Ramos (cell line): ENCODE measurements around the gene BATF3.
"Not testable (repeated sequence)": the region's sequence is repeated elsewhere in the genome, so short reads cannot be mapped to it uniquely, and the experiment has no call there.

Experiments
- in situ Hi-C: fragments of 300-500 bp; cut with MboI; formaldehyde crosslinking; loops from one replicate; pipeline ENCODE4 v1.14.3; 2022; ENCODE audit warnings: low sequenced_read_pairs; ENCODE audit not compliant: unreplicated experiment

Gene BATF3

DNA sequence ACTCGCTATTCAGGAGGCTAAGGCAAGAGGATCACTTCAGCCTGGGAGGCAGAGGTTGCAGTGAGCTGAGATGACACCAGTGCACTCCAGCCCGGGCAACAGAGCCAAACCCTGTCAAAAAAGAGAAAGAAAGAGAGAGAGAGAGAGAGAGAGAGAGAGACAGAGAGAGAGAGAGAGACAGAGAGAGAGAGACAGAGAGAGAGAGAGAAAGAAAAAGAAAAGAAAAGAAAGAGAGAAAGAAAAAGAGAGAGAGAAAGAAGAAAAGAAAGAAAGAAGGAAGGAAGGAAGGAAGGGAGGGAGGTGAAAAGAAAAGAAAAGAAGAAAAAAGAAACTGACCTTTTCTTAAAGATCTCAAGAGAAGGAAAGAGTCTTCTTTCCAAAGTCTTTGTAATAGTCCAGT, 60.1 kb downstream of the BATF3 start:
- in situ Hi-C loops: not testable (repeated sequence)

DNA sequence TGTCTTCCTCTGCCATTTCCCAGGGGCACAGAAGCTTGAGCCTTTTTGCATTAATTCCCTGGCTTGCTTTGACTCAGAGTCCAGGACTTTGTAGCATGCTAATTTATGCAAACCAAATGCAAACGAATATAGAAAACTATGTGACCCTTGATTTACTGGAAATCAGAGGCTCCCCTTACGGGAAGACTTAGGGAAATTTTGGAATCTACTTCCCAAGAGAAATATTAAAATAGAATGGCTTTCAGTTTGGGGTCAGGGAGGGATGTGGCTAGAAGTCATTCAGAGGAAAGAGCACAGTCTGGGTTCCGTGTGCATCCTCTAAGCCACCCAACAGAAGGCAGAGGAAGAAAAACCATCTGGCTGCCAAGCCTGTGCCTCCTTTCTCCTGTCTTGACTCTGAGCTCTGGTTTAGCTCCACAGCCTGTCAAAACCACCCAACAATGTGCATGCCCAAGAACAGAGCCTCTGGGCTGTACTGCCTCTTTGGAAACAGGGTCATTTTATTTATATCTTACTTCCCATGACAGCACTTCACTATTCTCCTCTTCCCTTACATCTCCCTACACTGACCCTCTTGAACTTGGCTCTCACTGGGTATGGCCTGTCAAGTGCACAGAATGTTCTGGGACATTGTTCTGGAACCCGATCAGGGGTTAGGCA, 61.0 kb downstream of the BATF3 start:
- in situ Hi-C loops: no loop called here

DNA sequence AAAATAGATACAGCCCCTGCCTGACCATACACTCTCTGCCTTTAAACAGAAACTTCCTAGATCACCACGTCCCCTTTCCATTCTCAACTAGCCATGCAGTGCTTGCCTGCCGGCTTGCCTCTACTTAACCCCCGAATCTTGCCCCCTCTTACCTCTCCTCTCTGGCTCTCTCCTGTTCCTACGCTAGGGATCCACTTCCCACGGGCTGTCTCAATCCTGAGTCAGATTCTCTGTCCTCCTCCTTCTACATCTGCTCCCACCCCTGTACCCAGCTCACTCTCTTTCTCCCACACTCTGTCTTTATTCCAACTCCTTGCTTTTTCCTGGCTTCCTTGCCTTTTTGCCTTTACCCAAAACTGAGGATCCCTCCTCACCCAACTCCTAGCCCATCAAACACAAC, 61.7 kb downstream of the BATF3 start:
- in situ Hi-C loops: no loop called here
